ENCODE results near the gene TOMM6. TPM values are rescaled to one million over a fixed set of nuclear protein-coding genes. Genes with fewer than 3 reads are reported as not detected.
A peak's percentile ranks its signal among the peaks of the same experiment; 100 is the strongest.

TOMM6 gene
- total RNA-seq (2021), result 237 and 239 TPM in 2 replicates
- long read RNA-seq, transcript TOMM6-201 (3 exons, 595 nt), result major isoform, 31 of 50 reads
- long read RNA-seq, transcript TOMM6-202 (3 exons, 637 nt), result minor isoform, 18 of 50 reads
- long read RNA-seq, partial matches to known transcripts, result 0 of 50 reads
- long read RNA-seq, other reads (novel, unspliced or antisense), result 1 of 50 reads

- Mint-ChIP-seq H3K27me3 (ENCODE audit: low read depth) (peaks cover 40% of the 10 kb centered on the region), H3K27ac (peak within 1 kb of the TSS; percentile 95 to 98 (median 97)), H3K4me3 (peak within 1 kb of the TSS; percentile 95 to 98), H3K4me1 (peaks cover 10 to 16% of the 10 kb centered on the region in 2 experiments), H3K36me3 (ENCODE audit: insufficient read depth in 1 of 3, low read depth in 3 of 3) (peaks cover 12 to 32% (median 26%) of the 10 kb centered on the region in 3 experiments), H3K9me3 (no peaks in the 10 kb centered on the region; a peak in 3 of 5 replicates)
- H4K5ac ChIP-seq (ENCODE audit: insufficient read length, low read depth, low read length), result peak within 1 kb of the TSS; percentile 85
- no peak within 1 kb of the TSS for H2BK20ac ChIP-seq (ENCODE audit: low read depth, low read length, poor library complexity, severe bottlenecking)
- H2AK5ac ChIP-seq (ENCODE audit: insufficient read length, low read length), result no peak within 1 kb of the TSS
- no peak within 1 kb of the TSS for H4K8ac ChIP-seq (replicated peaks; ENCODE audit: insufficient read length, low read depth, low read length)
- no peak within 1 kb of the TSS for H3T11ph ChIP-seq (ENCODE audit: low read length)
- H2BK5ac ChIP-seq (ENCODE audit: insufficient read length, low read length), result peak within 1 kb of the TSS; percentile 25
- no peak within 1 kb of the TSS for H3K4ac ChIP-seq (ENCODE audit: low read depth, low read length)
- H3K27me3 ChIP-seq (ENCODE audit: insufficient read depth, low read length), result peaks cover 12% of the 10 kb centered on the region; the same call in 1 of the 2 replicates
- peak within 1 kb of the TSS; percentile 6 for H2BK12ac ChIP-seq (ENCODE audit: insufficient read length, low read depth, low read length)
- H2BK15ac ChIP-seq (ENCODE audit: low read depth, low read length), result no peak within 1 kb of the TSS; the same call in 1 of the 2 replicates
- H3K18ac ChIP-seq (ENCODE audit: insufficient read length, low read depth, low read length), result peak within 1 kb of the TSS; percentile 84
- H2AFZ ChIP-seq (ENCODE audit: low read length), result no peak within 1 kb of the TSS
- no peak within 1 kb of the TSS for H4K91ac ChIP-seq (ENCODE audit: insufficient read length, low read depth, low read length)
- peak within 1 kb of the TSS; percentile 84 for H3K14ac ChIP-seq (ENCODE audit: insufficient read depth, low read length)
- H3K23ac ChIP-seq (ENCODE audit: insufficient read length, low read depth, low read length), result no peak within 1 kb of the TSS
- no peaks in the 10 kb centered on the region for H3K4me1 ChIP-seq (ENCODE audit: insufficient read depth, low read length)
- peak within 1 kb of the TSS; percentile 95 for H3K9ac ChIP-seq (ENCODE audit: extremely low read depth, insufficient read length, low read length)
- H3K4me2 ChIP-seq (ENCODE audit: insufficient read depth, insufficient read length, low read length), result peak within 1 kb of the TSS; percentile 95
- no peaks in the 10 kb centered on the region for H4K20me1 ChIP-seq (ENCODE audit: control insufficient read depth, insufficient read depth, insufficient read length)
- DNase-seq, result peak; percentile 96
- TF ChIP-seq, protein P1, sequence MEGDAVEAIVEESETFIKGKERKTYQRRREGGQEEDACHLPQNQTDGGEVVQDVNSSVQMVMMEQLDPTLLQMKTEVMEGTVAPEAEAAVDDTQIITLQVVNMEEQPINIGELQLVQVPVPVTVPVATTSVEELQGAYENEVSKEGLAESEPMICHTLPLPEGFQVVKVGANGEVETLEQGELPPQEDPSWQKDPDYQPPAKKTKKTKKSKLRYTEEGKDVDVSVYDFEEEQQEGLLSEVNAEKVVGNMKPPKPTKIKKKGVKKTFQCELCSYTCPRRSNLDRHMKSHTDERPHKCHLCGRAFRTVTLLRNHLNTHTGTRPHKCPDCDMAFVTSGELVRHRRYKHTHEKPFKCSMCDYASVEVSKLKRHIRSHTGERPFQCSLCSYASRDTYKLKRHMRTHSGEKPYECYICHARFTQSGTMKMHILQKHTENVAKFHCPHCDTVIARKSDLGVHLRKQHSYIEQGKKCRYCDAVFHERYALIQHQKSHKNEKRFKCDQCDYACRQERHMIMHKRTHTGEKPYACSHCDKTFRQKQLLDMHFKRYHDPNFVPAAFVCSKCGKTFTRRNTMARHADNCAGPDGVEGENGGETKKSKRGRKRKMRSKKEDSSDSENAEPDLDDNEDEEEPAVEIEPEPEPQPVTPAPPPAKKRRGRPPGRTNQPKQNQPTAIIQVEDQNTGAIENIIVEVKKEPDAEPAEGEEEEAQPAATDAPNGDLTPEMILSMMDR (conservative IDR thresholded peaks at IDR 0.05), result peak; percentile 94
- H3K9me3 ChIP-seq (ENCODE audit: control insufficient read depth, low read depth, low read length), result no peaks in the 10 kb centered on the region
- WGBS (ENCODE audit: extremely low coverage, insufficient read length, low lambda C conversion rate), result no CpG with 5 or more reads among the region's 55 CpGs
- no peak within 1 kb of the TSS for H3K27ac ChIP-seq (ENCODE audit: insufficient read length, low read depth, low read length)
- no peaks in the 10 kb centered on the region for H3K79me1 ChIP-seq (ENCODE audit: insufficient read depth, low read depth, low read length, poor library complexity, severe bottlenecking)
- H2BK120ac ChIP-seq (ENCODE audit: low read depth, low read length, poor library complexity, severe bottlenecking), result no peak within 1 kb of the TSS
- no peak within 1 kb of the TSS for H3K56ac ChIP-seq (ENCODE audit: insufficient read length, low read depth, low read length)
- peaks cover 2% of the 10 kb centered on the region; the same call in 1 of the 2 replicates for H3K79me2 ChIP-seq (ENCODE audit: insufficient read depth, low read length)
- H3K23me2 ChIP-seq (ENCODE audit: insufficient read length, low read depth, low read length, poor library complexity, severe bottlenecking), result peaks cover 8% of the 10 kb centered on the region
Measured at GRCh38 chr6:41787219-41787917, at the start of gene TOMM6. TOMM6 (plus strand) TSS chr6:41787694; CDS start chr6:41787698, 4 bp downstream.
